SK-N-SH (cell line): ENCODE data around the gene MINDY4. TPM values are rescaled to one million over a fixed set of nuclear protein-coding genes. Genes with fewer than 3 reads are reported as not detected.

ENCODE experiments used
- CTCF ChIA-PET: fragments of 300-600, 350-600 bp; formaldehyde crosslinking; extraction: SDS; loops from one replicate; lab custom pipeline; 2021; lab: Yijun Ruan, JAX
- POLR2A ChIA-PET: fragments of 350-600 bp; sonication (Branson Sonifier 250); formaldehyde crosslinking; extraction: SDS; loops from one replicate; lab custom pipeline; 2020; ENCODE audit warnings: antibody characterized with exemption, inconsistent platforms; lab: Yijun Ruan, JAX
- DNase-seq: peaks from one replicate; pipeline ENCODE4 v3.0.0; 2012
- H2AFZ ChIP-seq: fragments of 200-600 bp; sonication (generic); 2 replicates; pipeline ENCODE4 v1.8.1; 2016; ENCODE audit warnings: antibody characterized with exemption, mild to moderate bottlenecking, low read depth
- H3F3A ChIP-seq: fragments of 200-600 bp; sonication (generic); replicated peaks from 2 replicates; pipeline ENCODE3; 2016; ENCODE audit warnings: antibody characterized with exemption, mild to moderate bottlenecking; ENCODE audit not compliant: insufficient read depth
- H3K27ac ChIP-seq, 2 experiments: fragments of 200-500 bp in 1 of 2; fragments of 200-600 bp in 1 of 2; sonication (Bioruptor generic) in 1 of 2; sonication (generic), shearing (Covaris generic) in 1 of 2; 2 replicates each; pipeline versions ENCODE4 v1.5.1 to v1.6.1; 2014 to 2016; ENCODE audit warnings: low read depth in 2 of 2, inconsistent platforms in 1 of 2, low read length in 1 of 2, mild to moderate bottlenecking in 1 of 2, mixed read lengths in 1 of 2
- H3K27me3 ChIP-seq: fragments of 200-600 bp; sonication (generic), shearing (Covaris generic); 2 replicates; pipeline ENCODE4 v1.6.1; 2016; ENCODE audit warnings: mixed run types; ENCODE audit not compliant: insufficient read depth
- H3K36me3 ChIP-seq, 2 experiments: fragments of 200-500 bp in 1 of 2; fragments of 200-600 bp in 1 of 2; sonication (Bioruptor generic) in 1 of 2; sonication (generic) in 1 of 2; replicated peaks in 1 of 2; 2 replicates each; pipeline versions ENCODE3 to v1.5.1; 2014 to 2016; ENCODE audit warnings: low read length in 1 of 2, mild to moderate bottlenecking in 1 of 2; ENCODE audit not compliant: insufficient read depth in 2 of 2, control insufficient read depth in 1 of 2
- H3K4me1 ChIP-seq, 2 experiments: fragments of 200-500 bp in 1 of 2; fragments of 200-600 bp in 1 of 2; sonication (Bioruptor generic) in 1 of 2; sonication (generic), shearing (Covaris generic) in 1 of 2; 2 replicates each; pipeline versions ENCODE4 v1.5.1 to v1.6.1; 2014 to 2016; ENCODE audit warnings: low read depth in 1 of 2, low read length in 1 of 2, mixed run types in 1 of 2; ENCODE audit not compliant: insufficient read depth in 2 of 2, control insufficient read depth in 1 of 2
- H3K4me2 ChIP-seq: fragments of 200-600 bp; sonication (generic), shearing (Covaris generic); 2 replicates; pipeline ENCODE4 v1.6.1; 2017; ENCODE audit warnings: mixed run types
- H3K4me3 ChIP-seq, 2 experiments: fragments of 200-500 bp in 1 of 2; fragments of 200-600 bp in 1 of 2; sonication (Bioruptor generic) in 1 of 2; sonication (generic), shearing (Covaris generic) in 1 of 2; 2 replicates each; pipeline versions ENCODE4 v1.5.1 to v1.8.1; 2014 to 2016; ENCODE audit warnings: low read depth in 2 of 2, inconsistent platforms in 1 of 2, low read length in 1 of 2, mild to moderate bottlenecking in 1 of 2, mixed read lengths in 1 of 2, moderate library complexity in 1 of 2
- H3K79me2 ChIP-seq: fragments of 200-600 bp; sonication (generic); 2 replicates; pipeline ENCODE4 v1.8.1; 2017; ENCODE audit warnings: mild to moderate bottlenecking; ENCODE audit not compliant: insufficient read depth
- H3K9ac ChIP-seq: fragments of 200-600 bp; sonication (generic); 2 replicates; pipeline ENCODE4 v1.6.1; 2017; ENCODE audit warnings: mixed run types
- H3K9me2 ChIP-seq: fragments of 200-600 bp; sonication (generic); 2 replicates; pipeline ENCODE4 v1.6.1; 2017; ENCODE audit warnings: mixed run types
- H3K9me3 ChIP-seq: fragments of 200-600 bp; sonication (generic); 2 replicates; pipeline ENCODE4 v1.6.1; 2017; ENCODE audit warnings: mixed run types, mild to moderate bottlenecking, moderate library complexity
- H4K20me1 ChIP-seq: fragments of 200-600 bp; sonication (generic); 2 replicates; pipeline ENCODE4 v1.6.1; 2017; ENCODE audit warnings: mild to moderate bottlenecking, mixed run types; ENCODE audit not compliant: insufficient read depth
- CHD2 ChIP-seq: fragments of 150-350 bp; IDR thresholded peaks from 2 replicates; pipeline ENCODE4 v1.6.1; 2018; ENCODE audit warnings: low read length; ENCODE audit not compliant: partially characterized antibody
- CTCF ChIP-seq: fragments of 200-600 bp; sonication (generic); IDR thresholded peaks from 2 replicates; pipeline ENCODE4 v1.6.1; 2017; ENCODE audit warnings: antibody characterized with exemption, mild to moderate bottlenecking, moderate library complexity
- EP300 ChIP-seq, 2 experiments: IDR thresholded peaks; 2 replicates each; pipeline versions ENCODE4 v1.4.0 to v1.6.1; 2012; ENCODE audit warnings: borderline replicate concordance in 1 of 2, low read depth in 1 of 2, low read length in 1 of 2
- FOSL2 ChIP-seq: IDR thresholded peaks from 2 replicates; pipeline ENCODE4 v1.4.0; 2012; ENCODE audit warnings: low read depth, mild to moderate bottlenecking, moderate library complexity, borderline replicate concordance
- FOXJ3 ChIP-seq: sonication (generic); formaldehyde crosslinking; IDR thresholded peaks from 2 replicates; pipeline ENCODE4 v1.5.1; 2020; ENCODE audit warnings: mild to moderate bottlenecking, missing genetic modification reagents
- GATA2 ChIP-seq: sonication (generic); formaldehyde crosslinking; IDR thresholded peaks from 2 replicates; pipeline ENCODE4 v1.5.0; 2020; ENCODE audit warnings: mild to moderate bottlenecking, missing genetic modification reagents
- MAX ChIP-seq: IDR thresholded peaks from 2 replicates; pipeline ENCODE4 v1.4.0; 2012; ENCODE audit warnings: low read depth
- MEF2A ChIP-seq: IDR thresholded peaks from 2 replicates; pipeline ENCODE4 v1.4.0; 2012; ENCODE audit warnings: low read depth, borderline replicate concordance
- MXI1 ChIP-seq: IDR thresholded peaks from 2 replicates; pipeline ENCODE4 v1.6.1; 2012; ENCODE audit warnings: mild to moderate bottlenecking, low read depth, low read length, improper control_type of control experiment
- PBX3 ChIP-seq: IDR thresholded peaks from 2 replicates; pipeline ENCODE4; 2012
- POLR2AphosphoS5 ChIP-seq: IDR thresholded peaks from 2 replicates; pipeline ENCODE4 v1.6.1; 2012; ENCODE audit warnings: low read depth, low read length
- RFX5 ChIP-seq: IDR thresholded peaks from 2 replicates; pipeline ENCODE4 v1.6.1; 2012; ENCODE audit warnings: mild to moderate bottlenecking, improper control_type of control experiment, low read length
- RXRA ChIP-seq: IDR thresholded peaks from 2 replicates; pipeline ENCODE4 v1.4.0; 2012; ENCODE audit warnings: low read depth, mild to moderate bottlenecking, borderline replicate concordance
- SIN3A ChIP-seq: IDR thresholded peaks from 2 replicates; pipeline ENCODE4 v1.6.1; 2012; ENCODE audit warnings: low read depth, mild to moderate bottlenecking, low read length, moderate library complexity, borderline replicate concordance
- SMC3 ChIP-seq: IDR thresholded peaks from 2 replicates; pipeline ENCODE4 v1.6.1; 2012; ENCODE audit warnings: low read depth, low read length, improper control_type of control experiment
- TAF1 ChIP-seq: IDR thresholded peaks from 2 replicates; pipeline ENCODE4 v1.6.1; 2012; ENCODE audit warnings: low read depth, mild to moderate bottlenecking, low read length, moderate library complexity, borderline replicate concordance
- TEAD4 ChIP-seq: IDR thresholded peaks from 2 replicates; pipeline ENCODE4 v1.4.0; 2012; ENCODE audit warnings: mild to moderate bottlenecking, borderline replicate concordance; ENCODE audit not compliant: insufficient read depth
- WGBS: methylation state at CpG from one replicate; pipeline ENCODE4 v1.1.6; 2017; ENCODE audit warnings: low lambda C conversion rate; 5-methylcytosine and 5-hydroxymethylcytosine counted together
- polyA plus RNA-seq, 3 experiments: library from polyadenylated mRNA; depleted of rRNA; stranded (reverse); fragments of >200 nt; gene quantifications; 2 replicates each; pipeline ENCODE4 v1.2.3, GENCODE V29; 2012

MINDY4 gene
- polyA plus RNA-seq, 1 of the 3 experiments (the other 2 are of a cell fraction) = 1.8 TPM

DNA sequence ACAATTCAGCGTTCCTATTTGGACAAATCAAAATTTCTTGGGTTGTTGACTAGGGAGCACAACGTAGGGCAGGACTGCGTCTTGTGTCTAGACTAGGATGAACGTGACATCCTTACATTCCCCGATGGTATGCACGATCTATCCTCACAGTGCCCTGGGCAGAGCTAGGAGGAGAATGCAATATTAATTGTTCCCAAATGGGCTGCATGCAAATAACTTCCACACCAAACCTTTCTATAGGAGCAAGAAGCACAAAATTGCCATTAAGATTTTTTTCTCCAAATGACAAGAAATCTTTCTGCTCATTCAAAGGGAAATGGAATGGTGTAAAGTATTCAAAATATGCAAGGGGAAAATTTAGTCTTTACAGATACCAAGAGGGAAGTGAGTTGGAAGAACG lies 119.0 kb downstream of the MINDY4 start:
- POLR2A ChIA-PET = no interaction called here
- no peaks in the 10 kb centered on the region for H3K27me3 ChIP-seq
- no peaks in the 10 kb centered on the region for H4K20me1 ChIP-seq
- DNase-seq = no peak
- H3K4me3 ChIP-seq = no peak overlapping the region
- H3K4me1 ChIP-seq = peaks cover 7 to 38% of the 10 kb centered on the region in 2 experiments; a peak in 3 of 4 replicates
- no peak for TF ChIP-seq MEF2A
- TF ChIP-seq GATA2 (CRISPR knock-in tag) = no peak
- TF ChIP-seq TEAD4 = no peak
- no peak for TF ChIP-seq FOXJ3 (CRISPR knock-in tag)
- no peak for TF ChIP-seq CHD2
- TF ChIP-seq TAF1 = no peak
- H3F3A ChIP-seq = peaks cover 14% of the 10 kb centered on the region
- CTCF ChIA-PET = interaction anchor here (1.2 kb wide), 1 partner anchor 89 kb away, joined by 3 read pairs; no protein-coding TSS in a partner anchor
- no peak overlapping the region for H3K4me2 ChIP-seq
- no peak overlapping the region for H2AFZ ChIP-seq
- H3K9ac ChIP-seq = no peak overlapping the region
- H3K79me2 ChIP-seq = no peaks in the 10 kb centered on the region
- no peak overlapping the region for H3K27ac ChIP-seq
- H3K9me2 ChIP-seq = no peaks in the 10 kb centered on the region
- no peaks in the 10 kb centered on the region for H3K9me3 ChIP-seq
- whole genome bisulfite sequencing = 94% methylated on average over 7 of the region's 7 CpGs
- H3K36me3 ChIP-seq = no peaks in the 10 kb centered on the region

- CTCF ChIA-PET = interaction anchor here (0.6 to 6.5 kb wide), 3 partner anchors 46 to 180 kb away, joined by 3 to 25 read pairs (median 3); no protein-coding TSS in a partner anchor
- Histone ChIP-seq H3K4me2 (no peak overlapping the region), H2AFZ (no peak overlapping the region), H3K27me3 (no peaks in the 10 kb centered on the region), H3K79me2 (no peaks in the 10 kb centered on the region), H3F3A (peaks cover 10% of the 10 kb centered on the region), H3K27ac (no peak overlapping the region), H3K36me3 (no peaks in the 10 kb centered on the region), H3K9me3 (no peaks in the 10 kb centered on the region), H3K9ac (no peak overlapping the region), H3K4me3 (no peak overlapping the region), H3K4me1 (peaks cover 7 to 20% of the 10 kb centered on the region in 2 experiments; a peak in 2 of 4 replicates), H3K9me2 (no peaks in the 10 kb centered on the region), H4K20me1 (no peaks in the 10 kb centered on the region)
- peak; percentile 27 for DNase-seq
- POLR2A ChIA-PET = no interaction called here
- WGBS = 83% methylated on average over 6 of the region's 6 CpGs
- TF ChIP-seq POLR2AphosphoS5 (no peak), FOSL2 (no peak)
These were observed 122.1 kb downstream of the MINDY4 start for GRCh38 chr7:30893357-30893756.

- POLR2A ChIA-PET = no interaction called here
- DNase-seq = no peak
- TF ChIP-seq MXI1 (no peak), GATA2 (CRISPR knock-in tag) (no peak), CTCF (no peak), RXRA (no peak), SMC3 (no peak), EP300 (IDR thresholded peaks at IDR 0.05; ENCODE audit: borderline replicate concordance in 1 of 2, low read depth in 1 of 2, low read length in 1 of 2) (no peak), SIN3A (no peak), MAX (no peak), POLR2AphosphoS5 (no peak), RFX5 (no peak), PBX3 (no peak), CHD2 (no peak)
These were observed 122.8 kb downstream of the MINDY4 start for GRCh38 chr7:30894009-30894408.

More at GRCh38 chr7:30894009-30894408, 122.8 kb downstream of the MINDY4 start:
- no peak overlapping the region for H3K9ac ChIP-seq
- H3K4me3 ChIP-seq = no peak overlapping the region
- H3K9me2 ChIP-seq = no peaks in the 10 kb centered on the region
- H2AFZ ChIP-seq = no peak overlapping the region
- no peaks in the 10 kb centered on the region for H3K36me3 ChIP-seq
- 67% methylated on average over 1 of the region's 1 CpG for WGBS
- H4K20me1 ChIP-seq = no peaks in the 10 kb centered on the region
- peaks cover 3% of the 10 kb centered on the region for H3F3A ChIP-seq
- CTCF ChIA-PET = interaction anchor here (1.2 to 6.5 kb wide), 2 partner anchors 45 to 90 kb away, joined by 3 to 25 read pairs; no protein-coding TSS in a partner anchor
- no peaks in the 10 kb centered on the region for H3K9me3 ChIP-seq
- peaks cover 5 to 16% of the 10 kb centered on the region in 2 experiments; a peak in 2 of 4 replicates for H3K4me1 ChIP-seq
- no peak overlapping the region for H3K27ac ChIP-seq
- H3K27me3 ChIP-seq = no peaks in the 10 kb centered on the region
- H3K79me2 ChIP-seq = no peaks in the 10 kb centered on the region
- no peak overlapping the region for H3K4me2 ChIP-seq
